AML-193 (cell line): Measurements from ENCODE around the gene PARD3B.

Source experiments
- DNase-seq, 2 experiments: peaks; one replicate each; lab custom pipeline; 2025; lab: John Stamatoyannopoulos, UW

Gene PARD3B

GRCh38 chr2:205500065-205500464 lies 954.8 kb downstream of the PARD3B start:
- no peak for DNase-seq

GRCh38 chr2:205500951-205501350 lies 955.7 kb downstream of the PARD3B start:
- no peak for DNase-seq

DNA sequence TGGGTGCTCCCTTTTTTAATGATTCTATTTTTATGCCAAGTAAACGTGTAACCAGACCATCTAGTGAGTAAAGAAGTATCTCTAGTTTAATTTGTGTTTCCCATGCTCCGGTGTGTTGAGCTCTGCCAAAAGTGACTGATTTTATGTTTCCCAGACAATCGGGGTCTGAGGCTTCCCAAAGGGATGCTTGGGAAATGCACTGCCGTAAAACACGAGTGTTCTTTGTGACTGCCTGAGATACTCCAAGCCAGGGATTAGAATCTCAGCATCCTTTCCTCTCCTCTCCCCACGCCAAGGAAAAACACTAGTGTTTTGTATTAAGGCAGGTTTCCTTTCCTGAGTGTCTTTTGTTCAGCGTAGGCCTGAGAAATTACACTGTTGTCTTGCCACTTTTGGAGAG lies 956.6 kb downstream of the PARD3B start:
- DNase-seq = no peak

DNA sequence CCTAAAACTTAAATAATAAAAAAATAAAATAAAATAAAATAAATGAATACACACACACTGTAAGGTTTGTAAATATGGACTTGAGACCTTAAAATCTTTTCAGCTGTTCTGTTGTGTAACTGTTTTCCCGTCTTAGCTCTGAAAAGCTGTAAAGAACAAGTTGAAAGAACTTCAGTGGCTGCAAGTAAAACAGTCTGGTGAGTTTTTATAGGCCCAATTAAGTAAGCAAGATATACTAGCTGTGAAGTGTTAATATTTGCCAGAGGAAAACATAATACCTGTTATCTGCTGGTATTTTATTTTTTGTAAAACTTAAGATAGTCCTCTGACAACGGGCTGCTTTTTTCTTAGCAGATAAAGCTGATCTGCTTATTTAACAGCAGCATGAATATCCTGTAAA lies 960.1 kb downstream of the PARD3B start:
- DNase-seq = no peak

DNA sequence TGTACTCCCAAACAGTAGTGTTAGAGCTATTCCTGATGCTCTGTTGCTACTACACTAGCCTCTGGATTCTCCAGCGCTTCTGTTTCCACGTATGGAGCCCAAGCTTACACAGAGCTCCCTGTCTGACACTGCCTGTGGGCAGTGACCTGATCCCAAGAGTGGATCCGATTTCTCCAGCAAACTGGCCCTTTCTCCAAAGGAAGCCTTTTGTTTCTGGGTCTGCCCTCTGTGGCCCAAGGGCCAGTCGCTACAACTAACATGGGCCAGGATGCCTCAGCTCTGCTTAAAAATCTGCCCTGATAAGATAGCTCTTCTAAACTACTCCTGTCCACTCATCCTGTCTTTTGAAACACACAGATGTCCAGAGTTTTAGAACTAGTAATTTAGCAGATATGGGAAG lies 964.4 kb downstream of the PARD3B start:
- DNase-seq = no peak

GRCh38 chr2:205510345-205510744 lies 965.1 kb downstream of the PARD3B start:
- DNase-seq = no peak

- no peak for DNase-seq
Observed at GRCh38 chr2:205511221-205511620, 965.9 kb downstream of the PARD3B start.

GRCh38 chr2:205511641-205512040 lies 966.4 kb downstream of the PARD3B start:
- DNase-seq = no peak

DNA sequence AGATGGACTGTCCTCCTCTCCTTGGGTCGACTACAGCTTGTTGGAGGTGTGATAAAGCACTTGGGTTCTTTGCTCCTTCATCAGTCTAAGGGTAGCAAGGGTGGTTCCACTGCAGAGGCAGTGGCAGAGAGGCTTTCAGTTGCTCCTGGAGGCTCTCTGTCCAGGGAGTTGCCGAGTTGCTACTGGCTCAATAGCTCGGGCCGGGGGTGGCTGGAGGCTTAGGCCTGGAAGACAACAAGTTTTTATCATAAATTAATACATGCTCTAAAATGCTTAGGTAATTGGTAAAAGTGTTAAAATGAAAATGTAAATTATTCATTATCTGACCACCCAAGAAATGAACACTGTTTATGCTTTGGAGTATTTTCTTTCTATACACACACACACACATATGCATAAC lies 975.0 kb downstream of the PARD3B start:
- DNase-seq = no peak

DNA sequence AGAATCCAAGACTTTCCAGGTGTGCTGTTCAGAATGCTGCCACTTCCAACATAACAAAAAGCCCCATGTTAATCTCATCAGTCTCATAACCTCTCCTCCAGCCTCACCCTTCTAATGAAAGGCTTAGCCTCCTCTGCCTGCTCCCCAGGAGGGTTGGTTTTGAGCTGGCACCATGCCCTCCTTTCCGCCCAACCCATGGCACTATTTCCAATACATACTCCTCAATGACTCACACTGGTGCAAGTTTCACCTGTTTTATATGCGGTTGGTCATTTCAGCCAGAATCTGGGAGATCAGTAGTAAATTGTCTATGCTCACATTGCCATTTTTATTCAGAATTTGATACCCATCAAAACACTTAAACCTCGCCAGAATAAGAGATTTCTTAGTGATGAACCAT lies 979.4 kb downstream of the PARD3B start:
- no peak for DNase-seq

DNA sequence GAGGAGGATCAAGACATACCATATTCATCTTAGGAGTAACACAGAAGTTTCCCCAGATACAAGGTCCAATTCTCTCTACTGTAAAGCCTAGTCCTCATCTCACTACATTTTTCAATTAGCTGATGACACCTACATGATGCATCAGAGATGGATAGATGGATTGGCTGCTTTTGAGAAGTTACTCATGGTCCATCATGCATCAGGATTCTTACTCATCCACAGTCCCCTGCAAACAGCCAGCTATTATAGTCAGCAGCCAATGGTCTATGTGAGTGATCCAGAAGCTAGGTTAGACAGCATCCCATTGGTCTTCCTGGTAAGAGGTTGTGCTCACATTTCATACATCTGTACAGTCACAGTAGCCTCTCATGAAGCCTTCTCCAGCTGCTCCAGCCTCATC lies 982.5 kb downstream of the PARD3B start:
- DNase-seq = no peak

- no peak for DNase-seq
Observed at GRCh38 chr2:205531072-205531471, 985.8 kb downstream of the PARD3B start.

GRCh38 chr2:205531489-205532148 lies 986.3 kb downstream of the PARD3B start:
- DNase-seq = no peak

DNA sequence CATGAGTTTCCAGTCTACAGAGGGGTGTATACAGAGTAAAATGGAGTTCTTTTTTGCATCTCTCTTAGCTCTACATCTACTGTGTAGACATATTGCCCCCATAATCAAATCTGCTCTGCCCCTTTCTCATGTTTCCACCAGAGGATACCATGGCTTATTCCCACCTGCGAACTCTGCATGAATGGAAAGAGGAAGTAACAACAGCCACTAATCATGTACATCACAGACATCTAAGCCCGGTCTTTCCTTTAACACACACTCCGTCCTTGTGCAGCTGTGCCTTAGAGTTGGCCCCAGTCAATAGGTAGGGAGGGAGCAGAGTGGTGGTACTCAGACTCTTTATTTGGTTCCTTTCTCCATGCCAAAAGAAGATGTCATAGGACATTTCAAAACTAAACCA lies 989.7 kb downstream of the PARD3B start:
- no peak for DNase-seq

DNA sequence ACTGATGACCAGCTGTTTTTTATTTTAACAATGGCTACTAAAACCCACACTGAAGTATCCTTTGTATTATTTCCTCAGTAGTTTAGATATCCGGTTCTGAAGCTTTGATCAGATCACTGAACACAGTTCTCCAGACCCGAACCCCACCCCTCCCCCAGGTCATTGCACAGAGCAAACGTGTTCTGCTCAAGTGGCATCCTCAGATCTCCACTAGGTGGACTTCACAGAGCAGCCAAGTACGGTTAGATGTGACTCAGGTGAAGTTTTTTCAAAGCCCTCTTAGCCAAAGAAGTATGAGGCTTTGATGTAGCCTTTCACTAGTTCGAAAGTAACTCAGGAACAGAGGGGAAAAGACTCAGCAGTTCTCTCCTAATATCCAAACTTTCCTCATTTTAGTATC lies 994.3 kb downstream of the PARD3B start:
- no peak for DNase-seq

GRCh38 chr2:205540036-205540435 lies 994.8 kb downstream of the PARD3B start:
- DNase-seq = peak; percentile 56 to 62

- no peak for DNase-seq
Observed at GRCh38 chr2:205543262-205543843, 998.1 kb downstream of the PARD3B start.

- DNase-seq = no peak
Observed at GRCh38 chr2:205543937-205544702, 998.8 kb downstream of the PARD3B start.

GRCh38 chr2:205545971-205546816 lies 1000.9 kb downstream of the PARD3B start:
- peak; percentile 88 to 91 for DNase-seq

- no peak for DNase-seq
Observed at GRCh38 chr2:205555566-205556230, 1010.4 kb downstream of the PARD3B start.

DNA sequence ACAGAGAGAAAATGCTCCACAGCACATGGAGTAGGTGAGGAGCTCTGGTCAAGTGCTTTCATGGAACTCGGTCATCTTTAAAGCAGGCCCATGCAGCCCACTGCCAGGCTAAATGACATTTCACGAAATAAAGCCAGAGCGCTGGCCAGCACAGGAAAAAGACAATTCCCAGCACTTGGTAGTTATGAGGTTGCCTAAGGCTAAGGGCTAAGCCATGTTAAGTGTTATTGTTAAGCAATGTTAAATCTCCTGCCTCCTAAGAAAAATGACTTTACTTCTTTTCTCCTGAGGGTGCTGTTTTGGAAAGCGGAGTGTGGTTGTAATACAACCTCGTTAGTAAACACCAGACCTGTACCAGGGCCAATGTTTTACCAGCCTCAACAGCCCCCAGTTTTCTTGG lies 1011.1 kb downstream of the PARD3B start:
- DNase-seq = no peak
